ENCODE data around the gene CFC1B.
"Not testable (repeated sequence)": the region's sequence is repeated elsewhere in the genome, so short reads cannot be mapped to it uniquely, and the experiment has no call there.

Gene CFC1B

GRCh38 chr2:130529545-130529944 is 8.5 kb downstream of the CFC1B start:
- not testable (repeated sequence) for H2BK120ac ChIP-seq (ENCODE audit: low read depth, low read length); H2AK5ac ChIP-seq (ENCODE audit: low read depth, low read length); H2BK5ac ChIP-seq (ENCODE audit: low read length); H2BK15ac ChIP-seq (ENCODE audit: low read length); H3K36me3 ChIP-seq (replicated peaks in 1 of 2; ENCODE audit: control insufficient read depth in 2 of 2, insufficient read depth in 2 of 2, low read length in 2 of 2); H3K4me3 ChIP-seq (ENCODE audit: low read length in 2 of 2); H3K14ac ChIP-seq (ENCODE audit: low read length); H2AFZ ChIP-seq (ENCODE audit: low read length); H4K8ac ChIP-seq (ENCODE audit: low read depth, low read length); H3K4ac ChIP-seq (ENCODE audit: low read length); DNase-seq (ENCODE audit: low spot score); H3K18ac ChIP-seq (ENCODE audit: low read length); H3K79me1 ChIP-seq (ENCODE audit: low read depth, low read length); H3K9ac ChIP-seq (ENCODE audit: low read depth, low read length, poor library complexity); H3K23ac ChIP-seq (ENCODE audit: low read depth, low read length, poor library complexity); H4K91ac ChIP-seq (ENCODE audit: low read depth, low read length, poor library complexity); H3K4me2 ChIP-seq (ENCODE audit: insufficient read depth, low read length, poor library complexity, severe bottlenecking); H3K4me1 ChIP-seq (ENCODE audit: control insufficient read depth in 2 of 2, insufficient read depth in 1 of 2, low read depth in 1 of 2, low read length in 2 of 2); H3K27ac ChIP-seq (replicated peaks; ENCODE audit: low read length); H3K27me3 ChIP-seq (ENCODE audit: control insufficient read depth in 3 of 3, insufficient read depth in 3 of 3, low read depth in 1 of 3, low read length in 3 of 3); H2BK12ac ChIP-seq (ENCODE audit: low read length); H3K9me3 ChIP-seq (replicated peaks in 1 of 2; ENCODE audit: control insufficient read depth in 2 of 2, insufficient read depth in 1 of 2, low read depth in 1 of 2, low read length in 2 of 2)
- WGBS, 2 donors (ENCODE audit: extremely low coverage in 2 of 2, insufficient read length in 2 of 2, insufficient replicate concordance in 1 of 2) = no CpG with 5 or more reads among the region's 6 CpGs

DNA sequence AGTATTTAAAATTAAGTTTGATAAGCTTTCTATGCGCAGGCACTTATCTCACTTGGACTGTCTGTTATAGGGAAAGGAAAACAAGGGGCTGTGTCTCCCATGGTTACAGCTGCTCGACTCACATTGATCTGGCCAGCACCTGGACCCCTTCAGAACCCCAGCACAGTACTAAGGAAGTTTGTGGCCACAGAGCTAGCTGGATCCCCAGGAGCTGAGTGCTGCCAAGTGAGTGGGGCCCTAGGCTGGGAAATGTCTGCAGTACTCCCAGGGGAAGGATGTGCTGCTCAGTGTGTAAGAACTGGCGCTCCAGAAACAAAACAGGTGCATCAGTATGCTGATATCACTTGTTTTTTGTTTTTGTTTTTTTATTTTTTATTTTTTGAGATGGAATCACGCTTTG is 9.2 kb downstream of the CFC1B start:
- H3K79me1 ChIP-seq (ENCODE audit: low read depth, low read length); H2AFZ ChIP-seq (ENCODE audit: low read length); H3K4ac ChIP-seq (ENCODE audit: low read length); H2BK5ac ChIP-seq (ENCODE audit: low read length); H3K4me1 ChIP-seq (ENCODE audit: control insufficient read depth in 2 of 2, insufficient read depth in 1 of 2, low read depth in 1 of 2, low read length in 2 of 2); H3K23ac ChIP-seq (ENCODE audit: low read depth, low read length, poor library complexity); H3K18ac ChIP-seq (ENCODE audit: low read length); H4K8ac ChIP-seq (ENCODE audit: low read depth, low read length); DNase-seq (ENCODE audit: low spot score); H3K27me3 ChIP-seq (ENCODE audit: control insufficient read depth in 3 of 3, insufficient read depth in 3 of 3, low read depth in 1 of 3, low read length in 3 of 3); H2BK12ac ChIP-seq (ENCODE audit: low read length); H4K91ac ChIP-seq (ENCODE audit: low read depth, low read length, poor library complexity); H3K36me3 ChIP-seq (replicated peaks in 1 of 2; ENCODE audit: control insufficient read depth in 2 of 2, insufficient read depth in 2 of 2, low read length in 2 of 2); H3K4me3 ChIP-seq (ENCODE audit: low read length in 2 of 2); H2BK15ac ChIP-seq (ENCODE audit: low read length); H3K4me2 ChIP-seq (ENCODE audit: insufficient read depth, low read length, poor library complexity, severe bottlenecking); H3K27ac ChIP-seq (replicated peaks; ENCODE audit: low read length); H3K14ac ChIP-seq (ENCODE audit: low read length); H2BK120ac ChIP-seq (ENCODE audit: low read depth, low read length); H3K9me3 ChIP-seq (replicated peaks in 1 of 2; ENCODE audit: control insufficient read depth in 2 of 2, insufficient read depth in 1 of 2, low read depth in 1 of 2, low read length in 2 of 2); H2AK5ac ChIP-seq (ENCODE audit: low read depth, low read length); H3K9ac ChIP-seq (ENCODE audit: low read depth, low read length, poor library complexity): not testable (repeated sequence)
- WGBS, 2 donors (ENCODE audit: extremely low coverage in 2 of 2, insufficient read length in 2 of 2, insufficient replicate concordance in 1 of 2) = no CpG with 5 or more reads among the region's 4 CpGs

DNA sequence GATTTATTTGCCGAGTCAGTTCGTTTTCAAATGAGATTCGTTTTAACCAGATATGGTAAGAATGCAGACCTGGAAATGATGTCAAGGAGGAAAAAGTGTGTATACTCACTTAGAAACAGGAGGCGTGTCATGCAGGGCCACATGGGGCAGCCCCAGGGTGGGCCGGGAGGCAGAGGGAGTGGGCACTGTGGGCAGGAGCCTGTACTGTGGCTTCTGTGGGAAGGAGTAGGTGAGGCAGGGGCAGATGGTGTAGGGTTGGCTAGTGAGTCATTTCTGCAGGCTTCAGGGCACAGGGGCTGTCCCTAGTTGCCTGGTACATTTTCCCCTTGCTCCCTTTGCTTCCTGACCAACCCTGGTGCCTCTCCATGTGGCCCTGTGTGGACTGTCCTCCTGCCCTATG is 10.2 kb downstream of the CFC1B start:
- H3K4me1 ChIP-seq (ENCODE audit: control insufficient read depth in 2 of 2, insufficient read depth in 1 of 2, low read depth in 1 of 2, low read length in 2 of 2); H3K14ac ChIP-seq (ENCODE audit: low read length); H3K23ac ChIP-seq (ENCODE audit: low read depth, low read length, poor library complexity); H4K91ac ChIP-seq (ENCODE audit: low read depth, low read length, poor library complexity); DNase-seq (ENCODE audit: low spot score); H3K27me3 ChIP-seq (ENCODE audit: control insufficient read depth in 3 of 3, insufficient read depth in 3 of 3, low read depth in 1 of 3, low read length in 3 of 3); H2BK15ac ChIP-seq (ENCODE audit: low read length); H3K4ac ChIP-seq (ENCODE audit: low read length); H3K4me3 ChIP-seq (ENCODE audit: low read length in 2 of 2); H2AK5ac ChIP-seq (ENCODE audit: low read depth, low read length); H3K9ac ChIP-seq (ENCODE audit: low read depth, low read length, poor library complexity); H3K79me1 ChIP-seq (ENCODE audit: low read depth, low read length); H3K27ac ChIP-seq (replicated peaks; ENCODE audit: low read length); H2BK12ac ChIP-seq (ENCODE audit: low read length); H2BK120ac ChIP-seq (ENCODE audit: low read depth, low read length); H2AFZ ChIP-seq (ENCODE audit: low read length); H3K36me3 ChIP-seq (replicated peaks in 1 of 2; ENCODE audit: control insufficient read depth in 2 of 2, insufficient read depth in 2 of 2, low read length in 2 of 2); H3K18ac ChIP-seq (ENCODE audit: low read length); H2BK5ac ChIP-seq (ENCODE audit: low read length); H4K8ac ChIP-seq (ENCODE audit: low read depth, low read length); H3K9me3 ChIP-seq (replicated peaks in 1 of 2; ENCODE audit: control insufficient read depth in 2 of 2, insufficient read depth in 1 of 2, low read depth in 1 of 2, low read length in 2 of 2); H3K4me2 ChIP-seq (ENCODE audit: insufficient read depth, low read length, poor library complexity, severe bottlenecking): not testable (repeated sequence)
- no CpG with 5 or more reads among the region's 5 CpGs for WGBS, 2 donors (ENCODE audit: extremely low coverage in 2 of 2, insufficient read length in 2 of 2, insufficient replicate concordance in 1 of 2)

GRCh38 chr2:130531672-130532071 is 10.7 kb downstream of the CFC1B start:
- DNase-seq (ENCODE audit: low spot score); H3K14ac ChIP-seq (ENCODE audit: low read length); H3K18ac ChIP-seq (ENCODE audit: low read length); H4K91ac ChIP-seq (ENCODE audit: low read depth, low read length, poor library complexity); H3K4me2 ChIP-seq (ENCODE audit: insufficient read depth, low read length, poor library complexity, severe bottlenecking); H2AFZ ChIP-seq (ENCODE audit: low read length); H3K4me3 ChIP-seq (ENCODE audit: low read length in 2 of 2); H2BK12ac ChIP-seq (ENCODE audit: low read length); H4K8ac ChIP-seq (ENCODE audit: low read depth, low read length); H3K4ac ChIP-seq (ENCODE audit: low read length); H2AK5ac ChIP-seq (ENCODE audit: low read depth, low read length); H3K79me1 ChIP-seq (ENCODE audit: low read depth, low read length); H3K23ac ChIP-seq (ENCODE audit: low read depth, low read length, poor library complexity); H3K36me3 ChIP-seq (replicated peaks in 1 of 2; ENCODE audit: control insufficient read depth in 2 of 2, insufficient read depth in 2 of 2, low read length in 2 of 2); H3K27me3 ChIP-seq (ENCODE audit: control insufficient read depth in 3 of 3, insufficient read depth in 3 of 3, low read depth in 1 of 3, low read length in 3 of 3); H2BK5ac ChIP-seq (ENCODE audit: low read length); H3K9me3 ChIP-seq (replicated peaks in 1 of 2; ENCODE audit: control insufficient read depth in 2 of 2, insufficient read depth in 1 of 2, low read depth in 1 of 2, low read length in 2 of 2); H2BK120ac ChIP-seq (ENCODE audit: low read depth, low read length); H3K4me1 ChIP-seq (ENCODE audit: control insufficient read depth in 2 of 2, insufficient read depth in 1 of 2, low read depth in 1 of 2, low read length in 2 of 2); H3K27ac ChIP-seq (replicated peaks; ENCODE audit: low read length); H2BK15ac ChIP-seq (ENCODE audit: low read length); H3K9ac ChIP-seq (ENCODE audit: low read depth, low read length, poor library complexity): not testable (repeated sequence)
- no CpG with 5 or more reads among the region's 9 CpGs for WGBS, 2 donors (ENCODE audit: extremely low coverage in 2 of 2, insufficient read length in 2 of 2, insufficient replicate concordance in 1 of 2)

Measured in neuronal stem cell (in vitro differentiated cells).